Upper lobe of right lung (tissue), 1 donor: ENCODE measurements around the gene FHIT. TPM values are rescaled to one million over a fixed set of nuclear protein-coding genes. Genes with fewer than 3 reads are reported as not detected.

Source experiments
- ATAC-seq: fragments of 200-7000 bp; cut with Tn5 transposase; one replicate; pipeline ENCODE4 v1.9.1; 2020; ENCODE audit warnings: mild to moderate bottlenecking, moderate library complexity
- DNase-seq: peaks from one replicate; pipeline ENCODE4 v3.0.0-alpha.2; 2020
- H3K27ac ChIP-seq: fragments of 200-600 bp; one replicate; pipeline ENCODE4 v1.8.0; 2022
- H3K27me3 ChIP-seq: fragments of 200-600 bp; one replicate; pipeline ENCODE4 v1.8.0; 2022; ENCODE audit warnings: mild to moderate bottlenecking
- H3K36me3 ChIP-seq: fragments of 200-600 bp; one replicate; pipeline ENCODE4 v1.8.0; 2022
- H3K4me1 ChIP-seq: fragments of 200-600 bp; one replicate; pipeline ENCODE4 v1.8.0; 2022
- H3K4me3 ChIP-seq: fragments of 200-600 bp; one replicate; pipeline ENCODE4 v1.8.0; 2022; ENCODE audit warnings: mild to moderate bottlenecking
- H3K9me3 ChIP-seq: fragments of 200-600 bp; one replicate; pipeline ENCODE4 v1.8.0; 2022
- intact Hi-C: fragments of 100-400 bp; cut with DNase I; formaldehyde crosslinking; loops from one replicate; pipeline ENCODE4 v1.11.0; 2022
- total RNA-seq: library from RNA; stranded (reverse); fragmentation: NEBNext Ultra II Directional; extraction: Animal tissue kit (Norgen Biotek cat#: 25700); gene quantifications from one replicate; pipeline ENCODE4 v1.2.1, GENCODE V29; 2021
- TF ChIP-seq, protein P1 (sequence below): fragments of 200-600 bp; IDR thresholded peaks from one replicate; pipeline ENCODE4 v1.8.0; 2022; ENCODE audit warnings: antibody characterized with exemption
- donor health status: DM: no; HTN: yes; CAD: no; lungs with severe emphysema.

The FHIT gene
- total RNA-seq, 1 donor from 2014 or later: 9.6 TPM

DNA sequence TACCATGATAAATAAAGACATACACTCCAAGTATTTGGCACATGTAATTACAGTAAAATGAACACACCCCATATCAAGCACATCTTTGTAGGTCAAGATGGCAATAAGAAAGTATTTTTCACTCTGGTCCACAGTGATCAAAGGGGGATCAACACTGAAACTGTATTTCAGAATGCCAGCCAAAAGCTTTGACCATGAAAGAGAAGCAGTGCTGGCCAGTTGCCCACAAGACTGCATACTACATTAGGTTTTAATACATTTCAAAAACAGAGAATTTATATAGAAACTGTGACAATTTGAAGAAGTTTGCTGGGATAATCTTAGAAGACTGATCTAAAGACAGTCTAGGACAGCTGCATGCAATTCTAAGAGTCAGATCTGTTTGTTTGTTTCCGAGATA, 1035.3 kb downstream of the FHIT start:
- ATAC-seq: no peak
- Histone ChIP-seq H3K9me3 (no peaks in the 10 kb centered on the region), H3K27ac (no peak overlapping the region), H3K36me3 (no peaks in the 10 kb centered on the region), H3K4me1 (no peaks in the 10 kb centered on the region), H3K27me3 (no peaks in the 10 kb centered on the region), H3K4me3 (no peak overlapping the region)
- intact Hi-C loops: no loop called here
- TF ChIP-seq, protein P1, sequence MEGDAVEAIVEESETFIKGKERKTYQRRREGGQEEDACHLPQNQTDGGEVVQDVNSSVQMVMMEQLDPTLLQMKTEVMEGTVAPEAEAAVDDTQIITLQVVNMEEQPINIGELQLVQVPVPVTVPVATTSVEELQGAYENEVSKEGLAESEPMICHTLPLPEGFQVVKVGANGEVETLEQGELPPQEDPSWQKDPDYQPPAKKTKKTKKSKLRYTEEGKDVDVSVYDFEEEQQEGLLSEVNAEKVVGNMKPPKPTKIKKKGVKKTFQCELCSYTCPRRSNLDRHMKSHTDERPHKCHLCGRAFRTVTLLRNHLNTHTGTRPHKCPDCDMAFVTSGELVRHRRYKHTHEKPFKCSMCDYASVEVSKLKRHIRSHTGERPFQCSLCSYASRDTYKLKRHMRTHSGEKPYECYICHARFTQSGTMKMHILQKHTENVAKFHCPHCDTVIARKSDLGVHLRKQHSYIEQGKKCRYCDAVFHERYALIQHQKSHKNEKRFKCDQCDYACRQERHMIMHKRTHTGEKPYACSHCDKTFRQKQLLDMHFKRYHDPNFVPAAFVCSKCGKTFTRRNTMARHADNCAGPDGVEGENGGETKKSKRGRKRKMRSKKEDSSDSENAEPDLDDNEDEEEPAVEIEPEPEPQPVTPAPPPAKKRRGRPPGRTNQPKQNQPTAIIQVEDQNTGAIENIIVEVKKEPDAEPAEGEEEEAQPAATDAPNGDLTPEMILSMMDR: no peak
- no peak for DNase-seq

- Histone ChIP-seq H3K4me1 (no peaks in the 10 kb centered on the region), H3K27me3 (no peaks in the 10 kb centered on the region), H3K4me3 (no peak overlapping the region), H3K9me3 (no peaks in the 10 kb centered on the region), H3K36me3 (no peaks in the 10 kb centered on the region), H3K27ac (no peak overlapping the region)
- ATAC-seq (no peak), DNase-seq (no peak)
- intact Hi-C loops: no loop called here
- TF ChIP-seq, protein P1: no peak
Observed at GRCh38 chr3:60207905-60208304, 1043.3 kb downstream of the FHIT start.

DNA sequence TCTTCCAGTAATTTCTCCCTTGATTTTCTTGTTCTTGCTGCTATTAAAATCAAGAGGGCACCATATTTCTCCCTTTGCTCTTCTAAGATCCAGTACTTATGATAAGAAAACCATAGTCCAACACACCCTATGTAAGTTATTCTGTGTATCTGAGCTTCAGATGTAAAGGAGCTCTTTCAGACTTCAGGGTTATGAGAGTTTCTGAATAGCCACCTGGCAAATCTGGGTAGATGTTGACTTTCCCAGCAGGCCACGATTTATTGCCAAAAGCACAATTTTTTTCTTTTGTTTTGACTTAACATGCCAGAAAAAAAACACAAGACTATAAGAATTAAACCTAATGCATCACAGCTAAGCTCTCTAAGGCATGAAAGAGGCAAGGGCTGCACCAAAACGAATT, 1045.0 kb downstream of the FHIT start:
- intact Hi-C loops: no loop called here
- Histone ChIP-seq H3K4me3 (no peak overlapping the region), H3K27ac (no peak overlapping the region), H3K9me3 (no peaks in the 10 kb centered on the region), H3K4me1 (no peaks in the 10 kb centered on the region), H3K36me3 (no peaks in the 10 kb centered on the region), H3K27me3 (no peaks in the 10 kb centered on the region)
- TF ChIP-seq, protein P1: no peak
- DNase-seq (no peak), ATAC-seq (no peak)

DNA sequence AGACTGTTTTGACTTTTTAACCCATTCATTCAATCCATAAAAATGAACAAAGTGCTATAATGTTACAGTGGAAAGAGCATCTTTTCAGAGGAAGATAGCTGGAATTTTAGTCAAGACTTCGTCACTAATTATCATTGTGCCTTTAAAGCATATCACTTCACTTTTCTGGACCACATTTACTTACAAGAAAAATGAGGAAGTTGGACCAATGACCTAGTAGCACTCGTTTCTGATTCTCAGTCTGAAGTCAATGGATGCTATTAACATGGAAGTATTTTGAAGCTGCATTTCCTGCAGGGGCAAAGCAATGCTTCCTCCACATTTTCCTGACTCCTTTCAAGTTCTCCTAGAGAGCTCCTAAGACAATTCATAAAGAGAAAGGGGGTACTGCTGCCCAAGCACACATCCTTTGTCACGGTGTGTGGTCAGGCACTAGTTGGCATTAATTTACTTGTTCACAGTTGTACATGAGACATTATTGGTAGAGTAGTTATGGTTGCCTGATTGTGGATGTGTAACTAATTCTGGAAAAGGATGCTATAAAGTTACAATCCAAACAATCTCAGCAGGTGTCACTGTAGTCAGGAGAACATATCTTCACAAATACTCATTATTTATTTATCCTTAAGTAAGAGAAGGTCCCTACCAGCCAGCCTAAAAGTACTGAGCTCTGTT, 1049.1 kb downstream of the FHIT start:
- ATAC-seq (no peak), DNase-seq (no peak)
- intact Hi-C loops: no loop called here
- no peaks in the 10 kb centered on the region for H3K9me3 ChIP-seq
- H3K36me3 ChIP-seq: no peaks in the 10 kb centered on the region
- H3K4me1 ChIP-seq: no peaks in the 10 kb centered on the region
- no peak overlapping the region for H3K4me3 ChIP-seq
- H3K27ac ChIP-seq: no peak overlapping the region
- H3K27me3 ChIP-seq: no peaks in the 10 kb centered on the region
- TF ChIP-seq, protein P1: no peak

- no peak overlapping the region for H3K27ac ChIP-seq
- ATAC-seq (no peak), DNase-seq (no peak)
- H3K36me3 ChIP-seq: no peaks in the 10 kb centered on the region
- TF ChIP-seq, protein P1: no peak
- H3K4me3 ChIP-seq: no peak overlapping the region
- no peaks in the 10 kb centered on the region for H3K27me3 ChIP-seq
- intact Hi-C loops: no loop called here
- no peaks in the 10 kb centered on the region for H3K9me3 ChIP-seq
- no peaks in the 10 kb centered on the region for H3K4me1 ChIP-seq
Observed at GRCh38 chr3:60199306-60199705, 1051.9 kb downstream of the FHIT start.
